Left ventricle myocardium superior (tissue), 1 donor: ENCODE results near the gene SCG2. TPM values are rescaled to one million over a fixed set of nuclear protein-coding genes. Genes with fewer than 3 reads are reported as not detected.

Source experiments
- ATAC-seq: fragments of 200-7000 bp; cut with Tn5 transposase; one replicate; pipeline ENCODE4 v1.9.1; 2020; ENCODE audit warnings: mild to moderate bottlenecking, moderate library complexity
- DNase-seq: peaks from one replicate; pipeline ENCODE4 v3.0.0-alpha.2; 2020
- intact Hi-C: fragments of 100-400 bp; cut with micrococcal nuclease; formaldehyde crosslinking; loops from one replicate; pipeline ENCODE4 v1.11.0; 2022
- long read RNA-seq: library from polyadenylated mRNA; unstranded; transcript quantifications from one replicate; pipeline ENCODE4 v2.0.0, GENCODE V29; 2021
- total RNA-seq: library from RNA; stranded (reverse); fragmentation: NEBNext Ultra II Directional; extraction: Animal tissue kit (Norgen Biotek cat#: 25700); gene quantifications from one replicate; pipeline ENCODE4 v1.2.1, GENCODE V29; 2021
- donor health status: DM: no; HTN: yes; CAD: no; lungs with severe emphysema.

SCG2 gene, protein sequence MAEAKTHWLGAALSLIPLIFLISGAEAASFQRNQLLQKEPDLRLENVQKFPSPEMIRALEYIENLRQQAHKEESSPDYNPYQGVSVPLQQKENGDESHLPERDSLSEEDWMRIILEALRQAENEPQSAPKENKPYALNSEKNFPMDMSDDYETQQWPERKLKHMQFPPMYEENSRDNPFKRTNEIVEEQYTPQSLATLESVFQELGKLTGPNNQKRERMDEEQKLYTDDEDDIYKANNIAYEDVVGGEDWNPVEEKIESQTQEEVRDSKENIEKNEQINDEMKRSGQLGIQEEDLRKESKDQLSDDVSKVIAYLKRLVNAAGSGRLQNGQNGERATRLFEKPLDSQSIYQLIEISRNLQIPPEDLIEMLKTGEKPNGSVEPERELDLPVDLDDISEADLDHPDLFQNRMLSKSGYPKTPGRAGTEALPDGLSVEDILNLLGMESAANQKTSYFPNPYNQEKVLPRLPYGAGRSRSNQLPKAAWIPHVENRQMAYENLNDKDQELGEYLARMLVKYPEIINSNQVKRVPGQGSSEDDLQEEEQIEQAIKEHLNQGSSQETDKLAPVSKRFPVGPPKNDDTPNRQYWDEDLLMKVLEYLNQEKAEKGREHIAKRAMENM
- total RNA-seq: not detected
- long read RNA-seq: 0 reads

DNA sequence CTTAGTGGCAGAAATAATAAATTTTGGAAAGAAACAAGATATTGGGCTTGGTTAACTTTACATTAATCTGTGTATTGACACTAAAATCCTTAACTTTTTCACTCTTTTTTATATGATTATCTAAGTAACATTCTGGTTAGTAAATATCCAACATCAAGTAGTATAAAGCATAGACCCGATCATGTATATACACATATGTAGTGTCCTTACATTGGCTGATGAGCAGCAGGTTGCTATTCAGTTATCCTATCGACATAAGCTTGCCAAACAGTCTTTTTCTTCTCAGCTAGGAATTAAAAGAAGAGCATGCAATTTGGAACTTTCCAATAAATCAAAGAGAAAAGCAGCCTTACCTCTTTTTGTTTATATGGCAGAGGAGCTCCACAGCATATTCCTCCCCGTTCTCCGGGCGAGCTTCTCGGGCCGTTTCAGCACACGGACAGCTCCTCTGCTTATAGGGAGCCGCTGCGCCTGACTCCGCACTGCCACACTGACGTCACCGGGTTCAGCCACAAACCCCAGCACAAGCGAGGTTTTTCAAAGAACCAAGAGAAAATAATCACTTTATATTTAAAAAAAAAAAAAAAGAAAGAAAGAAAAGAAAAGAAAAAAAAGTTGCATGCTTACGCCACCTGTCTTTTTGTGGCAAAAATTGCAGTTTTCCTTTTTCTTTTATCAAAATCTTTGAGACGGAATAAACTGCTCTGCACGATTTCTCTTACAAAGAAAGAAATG is at the start of gene SCG2:
Gene SCG2, minus strand, starts transcription at position 430 of the 735 bp plus-strand sequence. CDS start 3,079 bp downstream, outside the sequence.
- intact Hi-C loops: loop anchor here (10.0 kb wide), 1 partner anchor 147 kb away; no protein-coding TSS in a partner anchor
- DNase-seq (peak; percentile 72), ATAC-seq (peak; percentile 91)

DNA sequence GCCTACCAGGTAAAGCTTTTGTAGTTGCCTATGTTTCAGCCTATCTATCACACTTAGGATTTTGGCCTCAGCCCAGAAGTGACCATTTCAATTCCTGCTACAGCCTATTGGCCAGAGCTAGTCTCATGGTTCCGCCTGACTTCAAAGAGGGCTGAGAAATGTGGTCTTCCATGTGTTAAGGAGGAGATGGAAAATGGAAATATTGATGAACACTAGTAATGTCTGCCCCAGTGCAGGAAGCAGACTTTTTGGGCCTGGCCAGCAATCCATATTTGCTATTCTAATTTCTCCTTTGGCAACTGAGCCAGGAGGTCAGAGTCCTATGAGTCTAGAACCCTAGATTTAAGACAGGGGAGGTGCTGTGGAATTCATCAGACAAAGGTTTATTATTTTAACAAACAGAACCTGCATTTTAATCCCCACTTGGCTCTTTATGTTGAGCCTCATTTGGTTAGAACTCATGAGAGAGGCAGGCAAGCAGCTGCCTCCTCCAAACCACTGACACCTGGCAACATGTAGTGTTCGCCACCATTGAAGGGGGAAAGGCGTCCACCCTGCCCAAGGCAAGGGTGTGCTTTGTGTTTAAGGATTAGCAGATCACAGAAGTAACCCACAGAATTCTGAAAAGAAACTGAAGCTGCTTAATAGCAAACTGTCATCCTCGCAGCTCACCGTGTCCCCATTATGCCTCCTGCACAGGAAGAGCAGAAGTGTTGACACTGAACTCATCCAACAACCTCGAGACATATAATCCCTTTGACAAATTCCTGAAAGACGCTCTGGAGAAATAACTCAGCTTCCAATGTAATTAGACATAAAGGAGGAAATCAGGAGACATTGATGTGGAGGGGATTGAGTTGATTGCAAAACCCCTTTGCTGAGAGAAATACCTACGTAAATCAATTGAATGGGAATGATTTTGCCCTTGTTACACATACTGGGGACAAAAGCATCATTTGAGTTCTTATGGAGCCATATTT is 47.7 kb upstream of the SCG2 start:
- no peak for ATAC-seq
- DNase-seq: no peak
- intact Hi-C loops: no loop called here

DNA sequence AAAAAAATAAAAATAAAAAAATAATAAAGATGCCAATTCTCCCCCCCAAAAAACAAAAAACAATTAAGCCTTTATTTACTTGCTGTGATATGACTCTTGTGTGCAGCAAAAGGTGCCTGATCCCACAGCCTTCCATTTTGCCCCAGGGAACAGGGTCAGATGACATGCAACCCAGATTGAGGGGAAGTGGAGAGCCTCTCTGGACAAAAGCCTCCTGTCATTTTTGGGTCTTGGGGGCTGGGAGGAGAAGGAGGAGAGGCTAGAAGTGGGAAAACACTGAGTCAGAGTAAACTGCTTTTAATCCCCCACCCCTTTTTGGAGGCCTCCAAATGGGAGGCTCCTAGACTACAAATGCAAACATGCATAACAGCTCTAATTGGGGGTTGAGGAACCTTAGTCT is 46.6 kb upstream of the SCG2 start:
- DNase-seq (no peak), ATAC-seq (no peak)
- intact Hi-C loops: no loop called here

DNA sequence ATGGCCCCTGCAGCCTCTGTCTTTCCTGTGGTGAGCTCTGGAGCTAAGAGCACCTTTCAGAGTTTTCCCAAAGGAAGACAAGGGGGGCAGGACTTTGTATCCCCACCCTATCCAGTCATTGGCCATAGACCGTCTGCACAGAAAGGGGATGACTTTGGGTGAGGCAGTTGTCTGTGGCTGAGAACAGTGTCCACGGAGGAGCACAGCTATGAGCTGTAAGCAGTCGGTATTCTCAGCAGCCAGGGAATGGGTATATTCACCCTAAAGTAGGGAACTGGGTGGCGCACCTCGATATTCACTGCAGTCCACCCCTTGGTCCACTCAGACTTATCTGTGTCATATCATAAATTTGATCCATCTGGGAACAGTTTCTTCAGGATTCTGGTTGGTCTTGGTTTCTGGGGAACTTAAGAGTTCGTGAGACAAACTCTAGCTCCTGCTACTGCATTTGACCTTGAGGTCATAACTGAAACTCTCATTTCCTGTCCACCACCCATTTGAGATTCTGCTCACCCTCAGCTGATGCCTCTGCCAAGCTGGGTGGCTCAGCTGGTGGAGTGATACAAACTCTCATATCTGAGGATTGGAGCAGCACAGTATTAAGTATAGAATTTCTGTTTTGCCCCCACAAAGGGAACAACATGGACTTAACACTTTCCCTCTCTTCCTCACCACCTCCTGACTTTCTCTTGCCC is 45.2 kb upstream of the SCG2 start:
- DNase-seq: no peak
- ATAC-seq: no peak
- intact Hi-C loops: no loop called here

DNA sequence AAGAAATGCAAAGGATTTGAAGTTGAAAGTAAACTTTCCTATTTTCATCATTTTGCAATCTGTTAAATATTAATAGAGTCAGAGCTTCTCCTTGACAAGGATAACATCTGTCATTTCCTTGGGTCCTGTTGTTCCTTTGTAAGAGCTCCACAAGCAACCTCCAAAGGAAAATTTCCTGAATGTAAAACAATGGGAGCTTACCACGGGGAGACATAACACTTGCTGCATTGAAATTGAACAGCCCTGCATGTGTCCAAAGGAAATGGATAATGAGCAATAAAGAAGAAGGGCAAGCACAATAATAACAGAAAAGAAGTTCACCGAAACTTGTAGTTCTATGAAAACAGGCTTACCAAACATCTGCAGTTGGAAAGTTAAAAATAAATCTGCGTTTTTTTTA is 42.0 kb upstream of the SCG2 start:
- intact Hi-C loops: no loop called here
- ATAC-seq (no peak), DNase-seq (no peak)

DNA sequence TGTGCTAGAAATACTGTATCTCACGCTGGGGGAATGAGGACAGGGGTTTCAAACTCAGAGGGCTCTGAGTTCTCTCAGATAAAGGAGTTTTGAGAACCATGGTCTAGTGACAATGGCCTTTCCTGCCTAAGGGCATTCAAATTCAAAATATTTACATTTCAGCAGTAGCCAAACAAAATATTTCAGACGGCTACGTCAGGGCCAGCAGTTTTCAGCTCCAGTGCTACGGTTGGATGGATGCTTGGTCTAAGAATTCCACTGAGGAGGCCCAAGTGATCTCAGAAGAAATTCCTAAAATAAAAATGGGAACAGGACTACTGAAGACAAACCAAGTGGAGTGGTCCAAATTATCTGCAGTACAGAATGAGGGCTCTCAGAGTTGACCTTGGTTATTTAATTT is 41.1 kb upstream of the SCG2 start:
- intact Hi-C loops: no loop called here
- ATAC-seq: no peak
- DNase-seq: no peak

DNA sequence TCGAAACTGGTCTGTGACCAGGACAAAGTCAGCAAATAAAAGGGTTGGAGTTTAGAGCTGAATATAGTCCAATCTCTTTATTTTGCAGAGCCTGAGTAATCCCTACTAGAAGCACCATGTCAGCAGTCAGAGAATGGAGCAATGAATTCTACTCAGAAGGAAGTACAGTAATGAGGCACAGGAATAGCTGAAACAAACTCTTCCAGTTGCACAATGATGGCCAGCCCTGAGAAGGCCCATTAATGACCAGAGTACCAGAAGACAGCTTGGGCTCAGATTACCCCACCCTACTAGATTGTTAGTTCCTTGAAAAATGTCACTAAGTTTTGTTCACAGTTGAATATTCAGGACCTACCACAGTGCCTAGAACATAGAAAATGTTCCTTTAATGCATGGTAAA is 40.3 kb upstream of the SCG2 start:
- ATAC-seq (no peak), DNase-seq (no peak)
- intact Hi-C loops: no loop called here

DNA sequence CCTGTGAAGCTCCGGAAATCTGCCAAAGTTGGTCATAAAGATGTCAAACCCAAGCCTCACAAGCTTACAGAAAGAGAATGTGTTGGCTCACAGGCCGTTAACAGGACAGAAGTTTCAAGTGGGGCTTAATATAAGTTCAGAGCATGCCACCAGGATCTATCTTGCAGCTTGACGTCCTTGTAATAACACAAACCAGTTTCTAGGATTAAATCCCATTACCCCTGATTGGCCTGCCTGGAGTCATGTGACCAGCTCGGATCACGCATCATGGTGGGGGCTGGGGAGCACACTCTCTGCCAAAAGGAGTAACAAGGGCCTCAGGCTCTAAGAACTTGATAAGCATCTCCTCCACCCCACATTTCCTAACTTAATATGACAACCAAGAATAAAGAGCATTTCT is 38.9 kb upstream of the SCG2 start:
- intact Hi-C loops: no loop called here
- ATAC-seq: no peak
- DNase-seq: no peak

DNA sequence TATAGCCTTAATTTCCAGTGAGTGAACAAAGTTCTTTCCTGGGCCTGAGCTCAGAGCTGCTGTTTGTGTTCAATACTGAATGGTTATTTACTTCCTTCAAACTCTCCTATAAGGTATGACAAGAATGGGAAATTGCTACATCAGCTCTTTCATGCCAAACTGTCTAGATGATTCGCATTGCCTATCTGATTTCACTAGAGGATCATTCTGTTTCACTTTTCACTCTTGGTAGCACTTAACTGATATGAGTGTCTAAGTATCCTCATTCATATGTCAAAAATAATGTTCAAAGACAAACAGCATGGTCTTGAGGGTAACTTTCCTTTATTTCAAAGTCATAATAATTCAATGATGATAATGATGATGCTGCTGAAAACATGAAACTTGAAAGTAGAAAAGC is 32.9 kb upstream of the SCG2 start:
- no peak for ATAC-seq
- intact Hi-C loops: no loop called here
- no peak for DNase-seq

DNA sequence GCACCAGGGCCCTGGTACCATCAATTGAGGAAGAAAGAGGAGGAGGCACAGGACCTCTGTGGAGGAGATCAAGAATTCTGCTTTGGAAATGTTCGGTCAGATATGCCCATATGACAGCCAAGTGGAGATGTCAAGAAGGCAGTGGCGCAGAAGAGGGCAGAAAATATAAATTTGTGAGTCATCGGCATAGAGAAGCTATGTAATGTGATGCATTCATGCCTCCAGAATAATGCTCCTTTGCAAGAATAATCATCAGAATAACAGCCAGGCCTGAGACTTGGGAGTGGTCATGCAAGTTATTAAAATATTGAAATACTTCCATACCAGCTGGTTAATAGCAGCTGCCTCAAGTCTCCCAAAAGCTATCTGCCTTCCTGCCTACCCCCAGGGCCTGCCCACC is 32.1 kb upstream of the SCG2 start:
- DNase-seq: no peak
- intact Hi-C loops: no loop called here
- ATAC-seq: no peak

DNA sequence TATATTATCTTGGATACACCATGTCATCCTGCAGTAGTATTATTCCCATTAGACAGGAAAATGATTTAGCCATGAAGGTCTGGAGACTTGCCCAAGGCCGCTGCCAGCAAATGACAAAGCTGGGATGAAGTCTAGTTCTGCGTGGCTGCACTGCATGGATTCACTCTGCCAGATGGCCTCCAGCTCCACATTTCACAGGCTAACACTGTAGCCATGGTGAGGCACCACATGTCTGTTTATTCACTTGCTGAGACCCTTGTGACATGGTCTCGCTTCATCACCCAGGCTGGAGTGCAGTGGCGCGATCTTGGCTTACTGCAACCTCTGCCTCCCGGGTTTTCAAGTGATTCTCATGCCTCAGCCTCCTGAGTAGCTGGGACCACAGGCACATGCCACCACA is 31.5 kb upstream of the SCG2 start:
- DNase-seq (no peak), ATAC-seq (no peak)
- intact Hi-C loops: no loop called here

DNA sequence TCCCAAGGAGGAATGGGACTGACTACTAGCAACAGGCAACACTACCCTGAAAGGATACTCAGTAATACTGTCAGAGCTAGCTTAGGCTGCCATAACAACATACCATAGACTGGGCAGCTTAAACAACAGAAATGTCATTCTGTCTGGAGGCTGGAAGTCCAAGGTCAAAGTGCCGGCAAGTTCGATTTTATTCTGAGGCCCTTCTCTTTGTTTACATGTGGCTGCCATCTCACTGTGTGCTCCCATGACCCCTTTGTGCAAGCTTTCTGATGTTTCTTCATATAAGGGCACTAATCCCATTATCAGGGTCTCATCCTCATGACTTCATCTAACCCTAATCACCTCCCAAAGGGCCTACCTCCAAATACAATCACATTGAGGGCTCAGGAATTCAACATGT is 30.7 kb upstream of the SCG2 start:
- intact Hi-C loops: no loop called here

DNA sequence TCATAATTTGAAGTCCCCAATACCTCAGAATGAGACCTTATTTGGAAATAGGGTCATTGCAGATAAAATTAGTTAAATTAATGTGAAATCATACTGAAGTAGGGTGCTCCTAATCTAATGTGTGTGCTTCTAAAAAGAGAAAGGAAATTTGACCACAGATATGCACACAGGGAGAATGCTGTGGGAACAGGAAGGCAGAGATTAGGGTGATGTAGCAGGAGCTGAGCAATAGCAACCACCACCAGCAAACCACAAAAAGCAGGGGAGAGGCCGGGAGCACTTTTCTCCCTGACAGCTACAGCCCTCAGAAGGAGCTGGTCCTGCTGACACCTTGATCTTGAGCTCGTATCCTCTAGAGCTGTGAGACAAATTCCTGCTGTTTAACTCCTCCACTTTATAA is 24.6 kb upstream of the SCG2 start:
- DNase-seq (no peak), ATAC-seq (no peak)
- intact Hi-C loops: no loop called here

More for the DNA sequence above, 30.7 kb upstream of the SCG2 start:
- DNase-seq (no peak), ATAC-seq (no peak)

DNA sequence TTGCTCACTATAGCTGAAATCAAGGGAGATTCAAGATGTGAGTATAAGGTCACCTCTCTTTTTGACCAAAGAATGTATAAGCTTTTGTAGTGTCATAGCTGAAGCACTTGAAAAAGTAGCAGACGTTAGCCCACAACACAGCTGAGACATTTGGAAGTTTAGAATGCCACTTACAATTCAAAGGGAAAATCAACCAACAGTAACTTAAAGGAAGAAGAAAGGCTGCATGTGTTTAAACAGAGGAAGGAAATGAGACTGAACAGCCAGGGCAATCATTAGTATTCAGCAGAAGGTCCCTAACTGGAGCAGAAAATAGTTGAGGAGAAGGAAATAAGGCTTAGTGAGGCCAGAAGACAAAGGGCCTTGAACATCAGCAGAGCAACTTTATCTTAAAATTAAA is 23.5 kb upstream of the SCG2 start:
- DNase-seq (no peak), ATAC-seq (no peak)
- intact Hi-C loops: no loop called here

DNA sequence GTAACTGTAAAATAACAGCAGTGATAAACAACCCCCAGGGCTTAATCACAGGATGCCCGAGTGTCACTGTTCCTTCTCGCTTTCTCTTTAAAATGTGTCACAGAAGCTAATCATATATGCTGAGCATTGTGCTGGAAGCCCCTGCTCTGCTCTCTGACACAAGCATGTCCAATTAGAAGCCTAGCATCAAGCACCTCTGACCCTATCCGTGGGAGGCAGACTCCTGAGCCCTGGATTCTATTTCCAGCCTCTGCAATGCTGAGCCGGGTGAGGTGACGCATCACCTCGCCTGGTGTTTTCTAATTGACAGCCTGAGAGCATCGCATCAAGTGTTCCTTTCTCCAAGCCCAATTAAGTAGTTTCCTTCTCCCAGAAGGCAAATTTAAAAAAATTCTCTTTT is 19.7 kb upstream of the SCG2 start:
- DNase-seq (no peak), ATAC-seq (no peak)
- intact Hi-C loops: no loop called here

DNA sequence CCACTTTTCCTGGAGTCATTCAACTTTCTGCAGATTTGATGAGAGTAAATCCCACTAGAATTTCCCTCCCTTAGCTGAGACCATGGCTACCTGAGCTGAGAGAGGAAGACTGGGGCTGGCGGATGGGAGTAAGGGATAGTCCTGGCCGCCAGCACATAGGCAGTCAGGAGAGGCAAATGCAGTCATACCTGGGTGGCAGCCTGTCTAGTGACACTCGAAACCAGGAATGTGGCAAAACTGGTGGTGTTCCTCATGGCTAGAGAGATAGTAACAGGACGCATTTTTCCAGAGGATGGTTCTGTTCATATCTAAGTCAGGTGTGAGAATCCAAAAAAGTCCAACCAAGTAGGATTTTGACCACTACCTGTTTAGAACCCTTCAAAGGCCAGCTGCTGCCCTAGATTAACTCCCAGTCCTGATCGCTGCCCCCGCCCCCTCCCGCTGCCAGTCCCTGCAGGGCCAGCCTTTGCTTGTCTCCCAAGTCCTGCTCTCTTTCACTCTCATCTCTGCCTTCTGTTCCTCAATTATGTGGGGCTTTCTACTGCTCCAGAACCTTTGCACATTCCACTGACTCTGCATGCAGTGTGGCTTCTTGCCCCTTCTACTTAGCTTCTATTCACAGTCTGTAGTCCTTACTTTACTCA is 17.4 kb upstream of the SCG2 start:
- no peak for ATAC-seq
- intact Hi-C loops: no loop called here

DNA sequence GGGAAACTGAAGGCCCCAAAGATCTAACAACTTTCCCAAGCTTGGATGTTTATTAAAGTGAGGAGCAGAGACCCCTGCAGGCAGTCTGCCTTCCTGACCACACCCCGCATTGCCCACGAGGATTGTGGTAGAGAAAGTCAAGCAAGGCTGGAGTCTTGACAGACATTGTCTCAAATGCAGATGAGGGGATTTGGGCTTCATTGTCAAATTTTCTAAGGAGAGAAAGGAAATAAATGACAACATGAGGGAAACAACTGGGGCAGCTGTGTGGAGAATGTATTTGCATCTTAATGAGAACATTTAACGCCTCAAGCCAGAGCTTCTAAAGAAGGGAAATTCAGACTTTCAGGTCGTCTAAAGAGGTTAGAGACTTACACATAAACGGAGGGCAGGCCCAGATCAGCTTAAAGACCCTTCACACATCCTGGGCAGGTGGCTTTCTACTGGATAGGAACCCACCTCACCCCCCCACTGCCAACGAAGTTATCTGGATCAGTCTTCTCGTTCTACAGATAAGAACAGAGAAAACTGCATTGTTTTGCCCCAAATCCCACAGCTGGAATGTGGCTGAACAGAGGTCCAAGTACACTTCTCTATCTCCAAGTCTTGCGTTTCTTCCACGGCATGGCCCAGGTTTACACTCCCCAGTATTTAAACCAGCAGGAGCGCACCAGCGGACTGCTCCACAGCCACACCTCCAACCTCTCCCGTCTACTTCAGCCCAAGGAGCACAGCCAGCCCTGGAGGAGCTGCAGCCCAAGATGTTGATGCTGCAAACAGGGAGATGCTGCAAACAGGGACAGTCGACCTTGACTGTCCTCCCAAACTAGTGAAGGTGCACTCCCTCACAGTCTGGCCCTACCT is 16.2 kb upstream of the SCG2 start:
- intact Hi-C loops: no loop called here

More for the DNA sequence above, 17.4 kb upstream of the SCG2 start:
- no peak for DNase-seq

More for the DNA sequence above, 16.2 kb upstream of the SCG2 start:
- ATAC-seq (no peak), DNase-seq (no peak)
